ENCODE measurements around the gene ARF1.

DNA sequence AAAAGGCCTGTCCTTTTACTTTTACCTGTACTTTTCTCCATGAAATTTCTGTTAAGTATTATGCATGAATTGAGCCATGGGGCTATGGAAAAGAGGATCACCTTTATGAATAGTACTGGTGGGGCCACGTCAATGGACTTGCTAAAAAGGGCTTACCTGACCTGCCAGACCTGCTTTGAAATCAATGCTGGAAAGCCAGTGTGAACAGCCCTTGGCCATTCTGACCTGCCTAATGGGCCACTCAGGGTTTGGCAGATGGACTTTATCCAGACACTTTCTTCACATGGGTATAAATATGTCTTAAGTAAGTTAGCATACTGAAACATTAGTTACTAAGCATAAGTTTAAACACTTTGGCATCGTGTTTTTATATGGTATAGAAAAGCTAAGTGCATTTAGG lies 49.3 kb downstream of the ARF1 start:
- TF ChIP-seq POLR2AphosphoS5 (IDR thresholded peaks at IDR 0.05): no peak
- TF ChIP-seq, protein P1, sequence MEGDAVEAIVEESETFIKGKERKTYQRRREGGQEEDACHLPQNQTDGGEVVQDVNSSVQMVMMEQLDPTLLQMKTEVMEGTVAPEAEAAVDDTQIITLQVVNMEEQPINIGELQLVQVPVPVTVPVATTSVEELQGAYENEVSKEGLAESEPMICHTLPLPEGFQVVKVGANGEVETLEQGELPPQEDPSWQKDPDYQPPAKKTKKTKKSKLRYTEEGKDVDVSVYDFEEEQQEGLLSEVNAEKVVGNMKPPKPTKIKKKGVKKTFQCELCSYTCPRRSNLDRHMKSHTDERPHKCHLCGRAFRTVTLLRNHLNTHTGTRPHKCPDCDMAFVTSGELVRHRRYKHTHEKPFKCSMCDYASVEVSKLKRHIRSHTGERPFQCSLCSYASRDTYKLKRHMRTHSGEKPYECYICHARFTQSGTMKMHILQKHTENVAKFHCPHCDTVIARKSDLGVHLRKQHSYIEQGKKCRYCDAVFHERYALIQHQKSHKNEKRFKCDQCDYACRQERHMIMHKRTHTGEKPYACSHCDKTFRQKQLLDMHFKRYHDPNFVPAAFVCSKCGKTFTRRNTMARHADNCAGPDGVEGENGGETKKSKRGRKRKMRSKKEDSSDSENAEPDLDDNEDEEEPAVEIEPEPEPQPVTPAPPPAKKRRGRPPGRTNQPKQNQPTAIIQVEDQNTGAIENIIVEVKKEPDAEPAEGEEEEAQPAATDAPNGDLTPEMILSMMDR (IDR thresholded peaks at IDR 0.05): no peak

Data from suprapubic skin (tissue), 3 donors.